Upper lobe of right lung (tissue), 1 donor: ENCODE results near the gene CP. TPM values are rescaled to one million over a fixed set of nuclear protein-coding genes. Genes with fewer than 3 reads are reported as not detected.

Experiments
- ATAC-seq: fragments of 200-7000 bp; cut with Tn5 transposase; one replicate; pipeline ENCODE4 v1.9.1; 2020; ENCODE audit warnings: mild to moderate bottlenecking, moderate library complexity
- DNase-seq: peaks from one replicate; pipeline ENCODE4 v3.0.0-alpha.2; 2020
- H3K27ac ChIP-seq: fragments of 200-600 bp; one replicate; pipeline ENCODE4 v1.8.0; 2022
- H3K27me3 ChIP-seq: fragments of 200-600 bp; one replicate; pipeline ENCODE4 v1.8.0; 2022; ENCODE audit warnings: mild to moderate bottlenecking
- H3K36me3 ChIP-seq: fragments of 200-600 bp; one replicate; pipeline ENCODE4 v1.8.0; 2022
- H3K4me1 ChIP-seq: fragments of 200-600 bp; one replicate; pipeline ENCODE4 v1.8.0; 2022
- H3K4me3 ChIP-seq: fragments of 200-600 bp; one replicate; pipeline ENCODE4 v1.8.0; 2022; ENCODE audit warnings: mild to moderate bottlenecking
- H3K9me3 ChIP-seq: fragments of 200-600 bp; one replicate; pipeline ENCODE4 v1.8.0; 2022
- CTCF ChIP-seq: fragments of 200-600 bp; IDR thresholded peaks from one replicate; pipeline ENCODE4 v1.8.0; 2022; ENCODE audit warnings: antibody characterized with exemption
- intact Hi-C: fragments of 100-400 bp; cut with DNase I; formaldehyde crosslinking; loops from one replicate; pipeline ENCODE4 v1.11.0; 2022
- total RNA-seq: library from RNA; stranded (reverse); fragmentation: NEBNext Ultra II Directional; extraction: Animal tissue kit (Norgen Biotek cat#: 25700); gene quantifications from one replicate; pipeline ENCODE4 v1.2.1, GENCODE V29; 2021
- donor health status: DM: no; HTN: yes; CAD: no; lungs with severe emphysema.

The CP gene
- total RNA-seq, 1 donor from 2014 or later = 3.4 TPM

- H3K4me1 ChIP-seq = no peaks in the 10 kb centered on the region
- no peak for DNase-seq
- H3K27ac ChIP-seq = no peak overlapping the region
- no peak for ATAC-seq
- no peaks in the 10 kb centered on the region for H3K27me3 ChIP-seq
- intact Hi-C loops = no loop called here
- no peak for TF ChIP-seq CTCF
- H3K9me3 ChIP-seq = no peaks in the 10 kb centered on the region
- no peaks in the 10 kb centered on the region for H3K36me3 ChIP-seq
- no peak overlapping the region for H3K4me3 ChIP-seq
Observed at GRCh38 chr3:149235599-149236424, 14.2 kb upstream of the CP start.

DNA sequence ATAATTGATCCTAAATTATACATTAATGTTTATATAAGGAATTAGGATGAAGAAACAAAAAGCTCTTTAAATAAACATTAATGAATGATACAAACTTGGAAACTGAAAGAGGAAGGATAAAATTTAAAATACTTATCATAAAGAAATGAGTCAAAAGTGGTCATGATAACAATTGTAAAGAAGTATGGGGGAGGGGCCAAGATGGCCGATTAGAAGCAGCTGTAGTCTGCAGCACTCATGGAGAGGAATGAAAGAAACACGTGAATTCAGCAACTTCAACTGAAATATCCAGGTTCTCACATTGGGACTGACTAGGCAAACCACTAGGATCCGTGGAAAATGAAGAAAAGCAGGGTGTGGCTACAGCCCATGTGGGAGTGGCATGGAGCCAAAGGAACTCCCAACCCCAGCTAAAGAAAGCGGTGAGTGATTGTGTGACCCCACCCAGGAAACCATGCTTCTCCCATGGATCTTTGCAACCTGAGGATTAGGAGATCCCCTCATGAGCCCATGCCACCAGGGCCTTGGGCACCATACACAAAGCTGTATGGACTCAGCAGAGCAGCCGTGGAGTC, 13.1 kb upstream of the CP start:
- no peak for TF ChIP-seq CTCF
- Histone ChIP-seq H3K4me1 (no peaks in the 10 kb centered on the region), H3K27me3 (no peaks in the 10 kb centered on the region), H3K9me3 (no peaks in the 10 kb centered on the region), H3K27ac (no peak overlapping the region), H3K36me3 (no peaks in the 10 kb centered on the region), H3K4me3 (no peak overlapping the region)
- intact Hi-C loops = no loop called here
- ATAC-seq = no peak
- no peak for DNase-seq

GRCh38 chr3:149233323-149233722, 11.7 kb upstream of the CP start:
- Histone ChIP-seq H3K4me3 (no peak overlapping the region), H3K27me3 (no peaks in the 10 kb centered on the region), H3K36me3 (no peaks in the 10 kb centered on the region), H3K4me1 (no peaks in the 10 kb centered on the region), H3K27ac (no peak overlapping the region), H3K9me3 (no peaks in the 10 kb centered on the region)
- no peak for TF ChIP-seq CTCF
- ATAC-seq (no peak), DNase-seq (no peak)
- intact Hi-C loops = no loop called here

- Histone ChIP-seq H3K9me3 (no peaks in the 10 kb centered on the region), H3K36me3 (no peaks in the 10 kb centered on the region), H3K4me1 (no peaks in the 10 kb centered on the region), H3K27me3 (no peaks in the 10 kb centered on the region), H3K27ac (no peak overlapping the region), H3K4me3 (no peak overlapping the region)
- TF ChIP-seq CTCF = no peak
- DNase-seq (no peak), ATAC-seq (no peak)
- intact Hi-C loops = no loop called here
Observed at GRCh38 chr3:149231871-149232270, 10.2 kb upstream of the CP start.

DNA sequence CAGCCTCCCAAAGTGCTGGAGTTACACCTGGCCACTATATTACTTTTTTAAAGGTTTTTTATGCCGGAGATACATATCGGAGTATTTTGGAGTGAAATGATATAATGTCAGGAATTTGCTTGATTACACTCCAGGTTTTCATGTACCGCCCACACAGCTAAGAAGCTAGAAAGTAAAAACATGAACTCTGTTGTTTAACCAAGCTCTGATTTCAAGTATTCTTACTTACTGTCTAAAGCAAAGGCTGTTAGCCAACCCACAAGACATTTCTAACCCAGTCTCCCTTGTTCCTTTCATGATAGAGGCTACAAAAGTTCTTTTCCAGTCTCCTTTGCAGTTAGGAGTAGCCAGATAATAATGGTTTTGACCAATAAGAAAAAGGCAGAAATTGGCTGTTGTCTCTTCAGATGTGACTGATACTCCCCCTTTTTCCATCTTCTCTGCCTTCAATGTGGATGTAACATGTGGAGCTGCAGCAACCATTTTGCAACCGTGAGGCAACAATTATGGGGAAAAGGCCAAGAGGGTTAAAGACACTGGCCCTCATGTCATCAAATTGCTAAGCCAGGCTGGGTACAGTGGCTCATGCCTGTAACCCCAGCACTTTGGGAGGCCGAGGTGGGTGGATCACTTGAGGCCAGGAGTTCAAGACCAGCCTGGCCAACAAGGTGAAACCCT, 6.1 kb upstream of the CP start:
- DNase-seq (no peak), ATAC-seq (no peak)
- H3K27ac ChIP-seq = no peak overlapping the region
- H3K27me3 ChIP-seq = no peaks in the 10 kb centered on the region
- intact Hi-C loops = no loop called here
- H3K4me3 ChIP-seq = no peak overlapping the region
- no peaks in the 10 kb centered on the region for H3K36me3 ChIP-seq
- peaks cover 6% of the 10 kb centered on the region for H3K4me1 ChIP-seq
- no peaks in the 10 kb centered on the region for H3K9me3 ChIP-seq
- no peak for TF ChIP-seq CTCF
